Tibial nerve (tissue), 4 donors: Measurements from ENCODE around the gene TK2. TPM values are rescaled to one million over a fixed set of nuclear protein-coding genes. Genes with fewer than 3 reads are reported as not detected.
"Not testable (repeated sequence)": the region's sequence is repeated elsewhere in the genome, so short reads cannot be mapped to it uniquely, and the experiment has no call there.

Source experiments
- DNase-seq, 2 donors: peaks; one replicate each; pipeline ENCODE4 v3.0.0-alpha.2; 2019; ENCODE audit warnings: low spot score in 2 of 2
- H3K27ac ChIP-seq, 4 donors: fragments of 200-600 bp; sonication (generic) in 3 of 4; one replicate each; pipeline ENCODE4 v1.5.1; 2017 to 2019; ENCODE audit warnings: mild to moderate bottlenecking in 1 of 4
- H3K27me3 ChIP-seq, 2 donors: fragments of 200-600 bp; sonication (generic) in 1 of 2; one replicate each; pipeline versions ENCODE4 v1.5.1 to v1.6.0; 2017 to 2019
- H3K36me3 ChIP-seq, 3 donors: fragments of 200-600 bp; sonication (generic); one replicate each; pipeline ENCODE4 v1.5.1; 2018 to 2019
- H3K4me1 ChIP-seq, 4 donors: fragments of 200-600 bp; sonication (generic) in 3 of 4; one replicate each; pipeline ENCODE4 v1.5.1; 2017 to 2019
- H3K4me3 ChIP-seq, 4 donors: fragments of 200-600 bp; sonication (generic) in 3 of 4; one replicate each; pipeline ENCODE4 v1.5.1; 2017 to 2019; ENCODE audit warnings: mild to moderate bottlenecking in 1 of 4, moderate library complexity in 1 of 4
- H3K9me3 ChIP-seq, 4 donors: fragments of 200-600 bp; sonication (generic) in 3 of 4; one replicate each; pipeline ENCODE4 v1.5.1; 2017 to 2019
- CTCF ChIP-seq, 5 experiments: fragments of 200-600 bp in 3 of 5; fragments of 450-650 bp in 2 of 5; sonication (generic) in 3 of 5; IDR thresholded peaks; one replicate each; pipeline ENCODE4 v1.5.1; 2016 to 2019; ENCODE audit warnings: antibody characterized with exemption in 5 of 5, mild to moderate bottlenecking in 3 of 5, moderate library complexity in 2 of 5
- EP300 ChIP-seq, 2 donors: sonication (generic); formaldehyde crosslinking; IDR thresholded peaks; one replicate each; pipeline ENCODE4 v1.6.1; 2017; ENCODE audit warnings: antibody characterized with exemption in 2 of 2, mild to moderate bottlenecking in 1 of 2
- POLR2A ChIP-seq, 2 donors: fragments of 450-650 bp; IDR thresholded peaks; one replicate each; pipeline ENCODE4 v1.6.1; 2017; ENCODE audit warnings: antibody characterized with exemption in 2 of 2, mild to moderate bottlenecking in 2 of 2, moderate library complexity in 2 of 2
- WGBS, 2 donors: methylation state at CpG; one replicate each; pipeline ENCODE4 v1.1.5; 2018; 5-methylcytosine and 5-hydroxymethylcytosine counted together
- total RNA-seq, 4 donors: library from RNA; depleted of rRNA; stranded (reverse); fragments of >200 nt; gene quantifications; one replicate each; pipeline ENCODE4 v1.1.0, GENCODE V29; 2016

TK2 gene
- 10 to 100 TPM; 42.3 to 81.8 (median 64.7) TPM for total RNA-seq

DNA sequence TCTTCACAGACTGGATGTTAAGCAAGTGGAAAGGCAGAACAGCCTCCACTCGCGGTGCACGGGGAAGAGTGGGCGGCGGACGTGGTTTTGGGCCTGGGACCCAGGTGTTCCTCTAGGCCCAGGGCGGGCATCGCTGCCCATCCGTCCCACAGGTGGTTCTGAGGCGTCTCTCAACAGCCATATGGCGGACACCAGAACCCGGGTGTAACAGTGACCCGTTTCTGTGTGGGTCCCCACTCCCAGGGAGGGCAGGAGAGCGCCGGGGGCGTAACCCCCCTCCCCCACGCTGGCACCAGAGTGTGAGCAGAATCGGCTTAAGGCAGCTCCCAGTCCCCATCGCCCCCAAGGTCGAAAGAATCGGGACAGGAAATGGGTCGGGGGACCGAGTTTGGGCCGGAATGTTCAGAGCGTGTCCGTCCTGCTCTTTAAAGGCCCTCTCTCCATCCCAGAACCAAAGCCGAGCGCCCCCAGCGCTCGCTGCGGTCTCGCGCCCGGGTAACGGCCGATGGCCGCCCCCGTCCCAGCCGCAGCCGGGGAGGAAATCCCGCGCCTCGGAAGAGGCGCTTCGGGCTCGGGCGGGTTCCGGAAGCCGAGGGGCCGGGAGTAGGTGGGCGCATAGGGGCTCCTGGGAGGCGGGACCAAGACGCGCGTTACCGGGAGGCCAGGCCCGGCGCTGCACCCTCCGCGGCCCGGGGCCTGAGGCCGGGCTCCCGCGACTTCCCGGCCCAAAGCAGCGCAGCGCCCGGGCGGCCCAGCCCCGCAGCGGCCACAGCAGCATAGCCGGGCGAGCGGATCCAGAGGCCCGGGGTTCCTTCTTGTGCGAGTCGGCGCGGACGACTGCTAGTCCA is at the start of gene TK2:
TK2 (minus strand) TSS at position 839 of the 848 bp plus-strand sequence; CDS start at position 778, 61 bp downstream.
- Histone ChIP-seq H3K4me1 (peaks cover 0 to 62% (median 33%) of the 10 kb centered on the region in 4 donors), H3K27me3 (no peaks in the 10 kb centered on the region), H3K4me3 (peak within 1 kb of the TSS; percentile 60 to 80 (median 66)), H3K9me3 (no peaks in the 10 kb centered on the region), H3K36me3 (peaks cover 0 to 27% (median 0%) of the 10 kb centered on the region in 3 donors), H3K27ac (peak within 1 kb of the TSS; percentile 93 to 97 (median 96))
- WGBS, 2 donors: 1% methylated on average over 13 to 57 of the region's 80 CpGs
- peak; percentile 28 to 36 for DNase-seq
- TF ChIP-seq EP300 (IDR thresholded peaks at IDR 0.05): peak in 1 of 2 donors; percentile 64
- peak in 4 of 5 experiments; percentile 9 to 42 (median 36) for TF ChIP-seq CTCF (IDR thresholded peaks at IDR 0.05)
- peak in 1 of 2 donors; percentile 55 for TF ChIP-seq POLR2A (IDR thresholded peaks at IDR 0.05)

DNA sequence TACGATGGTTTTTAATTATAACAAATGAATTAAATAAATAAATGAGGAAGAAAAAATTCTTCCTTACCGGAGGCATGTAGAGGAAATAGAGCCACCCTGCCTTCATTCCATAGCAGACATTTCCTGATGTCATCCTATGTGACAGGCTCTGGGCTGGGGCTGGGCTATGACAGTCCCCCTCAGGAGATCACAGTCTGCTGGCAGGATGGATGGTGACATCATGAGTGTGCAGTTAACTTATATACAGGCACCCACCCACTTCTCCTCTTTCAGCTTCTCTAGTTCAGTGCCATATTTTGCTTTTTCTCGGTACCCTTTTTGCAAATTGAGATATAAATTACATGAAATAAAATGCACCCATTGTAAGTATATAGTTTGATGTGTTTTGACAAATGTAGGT is 48.2 kb upstream of the TK2 start:
- Histone ChIP-seq H3K27ac (no peak overlapping the region), H3K9me3 (peaks cover 0 to 8% (median 0%) of the 10 kb centered on the region in 4 donors), H3K36me3 (no peaks in the 10 kb centered on the region), H3K4me1 (peaks cover 0 to 10% (median under 1%) of the 10 kb centered on the region in 4 donors), H3K27me3 (no peaks in the 10 kb centered on the region), H3K4me3 (no peak overlapping the region)
- no peak for DNase-seq
- WGBS, 2 donors: 59 to 71% methylated on average over 3 of the region's 3 CpGs
- TF ChIP-seq CTCF (IDR thresholded peaks at IDR 0.05) (no peak), EP300 (IDR thresholded peaks at IDR 0.05) (no peak), POLR2A (IDR thresholded peaks at IDR 0.05) (no peak)

DNA sequence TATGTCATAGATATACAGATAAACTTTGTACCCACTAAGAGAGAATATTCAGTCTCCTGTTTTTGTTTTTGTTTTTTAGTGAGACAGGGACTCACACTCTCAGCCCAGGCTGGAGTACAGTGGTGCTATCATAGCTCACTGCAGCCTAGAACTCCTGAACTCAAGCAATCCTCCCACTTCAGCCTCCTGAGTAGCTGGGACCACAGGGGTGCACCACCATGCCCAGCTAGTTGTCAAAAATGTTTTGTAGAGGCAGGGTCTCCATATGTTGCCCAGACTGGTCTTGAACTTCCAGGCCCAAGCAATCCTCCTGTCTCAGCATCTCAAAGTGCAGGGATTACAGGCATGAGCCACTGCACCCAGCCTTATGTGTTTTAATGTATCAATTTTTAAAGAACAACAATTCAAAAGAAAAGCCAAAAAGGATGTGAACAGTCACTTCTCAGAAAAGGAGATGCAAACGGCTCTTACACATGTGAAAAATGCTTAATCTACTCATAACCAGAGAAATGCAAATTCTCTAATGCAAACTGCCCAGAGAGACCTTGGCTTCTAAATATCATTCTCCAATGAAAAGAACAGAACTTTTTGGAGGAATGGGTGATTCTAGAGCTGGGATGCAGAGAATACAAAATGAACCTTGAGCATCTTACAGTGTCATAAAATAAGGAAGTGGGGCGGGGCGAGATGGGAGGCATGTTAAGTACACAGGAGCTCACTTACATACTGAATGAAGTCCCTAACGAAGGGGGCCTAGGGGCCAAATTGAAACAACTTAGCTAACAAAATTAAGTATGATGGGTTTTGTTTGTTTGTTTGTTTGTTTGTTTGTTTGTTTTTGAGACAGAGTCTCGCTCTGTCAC is 47.3 kb upstream of the TK2 start:
- no peak for DNase-seq
- H3K4me3 ChIP-seq: no peak overlapping the region
- H3K27ac ChIP-seq: no peak overlapping the region
- H3K36me3 ChIP-seq: no peaks in the 10 kb centered on the region
- H3K9me3 ChIP-seq: peaks cover 0 to 8% (median 0%) of the 10 kb centered on the region in 4 donors
- H3K4me1 ChIP-seq: peaks cover 0 to 4% (median 0%) of the 10 kb centered on the region in 4 donors
- WGBS, 2 donors: 82 to 87% methylated on average over 5 of the region's 5 CpGs
- no peak for TF ChIP-seq CTCF (IDR thresholded peaks at IDR 0.05)
- no peak for TF ChIP-seq POLR2A (IDR thresholded peaks at IDR 0.05)
- TF ChIP-seq EP300 (IDR thresholded peaks at IDR 0.05): no peak
- H3K27me3 ChIP-seq: no peaks in the 10 kb centered on the region

- 95 to 99% methylated on average over 4 of the region's 4 CpGs for WGBS, 2 donors
- not testable (repeated sequence) for H3K27ac ChIP-seq, H3K4me1 ChIP-seq, H3K36me3 ChIP-seq, H3K27me3 ChIP-seq, H3K9me3 ChIP-seq, DNase-seq, H3K4me3 ChIP-seq
Observed at GRCh38 chr16:66596559-66596958, 46.6 kb upstream of the TK2 start.

DNA sequence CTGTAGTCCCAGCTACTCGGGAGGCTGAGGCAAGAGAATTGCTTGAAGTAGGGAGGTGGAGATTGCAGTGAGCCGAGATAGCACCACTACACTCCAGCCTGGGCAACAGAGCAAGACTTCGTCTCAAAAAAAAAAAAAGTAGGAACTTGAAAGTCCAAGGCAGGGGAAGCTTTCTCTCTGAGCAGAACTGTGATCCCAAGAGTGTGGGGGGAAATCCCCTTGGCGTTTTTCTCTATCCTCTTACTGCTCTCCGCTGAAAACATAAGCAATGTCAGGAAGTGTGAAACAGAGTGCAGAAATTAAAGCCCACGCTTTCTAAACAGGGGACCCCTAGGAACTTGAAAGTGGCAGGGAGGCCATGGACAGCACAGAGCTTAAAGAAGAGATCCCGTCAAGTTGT is 44.8 kb upstream of the TK2 start:
- H3K36me3 ChIP-seq: no peaks in the 10 kb centered on the region
- no peak for TF ChIP-seq EP300 (IDR thresholded peaks at IDR 0.05)
- TF ChIP-seq CTCF (IDR thresholded peaks at IDR 0.05): no peak
- no peak for TF ChIP-seq POLR2A (IDR thresholded peaks at IDR 0.05)
- peaks cover 0 to 8% (median 0%) of the 10 kb centered on the region in 4 donors for H3K9me3 ChIP-seq
- no peak overlapping the region for H3K27ac ChIP-seq
- no peak for DNase-seq
- H3K27me3 ChIP-seq: no peaks in the 10 kb centered on the region
- no peak overlapping the region for H3K4me3 ChIP-seq
- WGBS, 2 donors: 65 to 70% methylated on average over 7 of the region's 7 CpGs
- peaks cover 0 to 6% (median 2%) of the 10 kb centered on the region in 4 donors for H3K4me1 ChIP-seq
